HepG2 (cell line): ENCODE measurements around the gene TGFBRAP1. TPM values are rescaled to one million over a fixed set of nuclear protein-coding genes. Genes with fewer than 3 reads are reported as not detected.
A peak's percentile ranks its signal among the peaks of the same experiment; 100 is the strongest.

ENCODE experiments used
- ASH2L ChIP-seq: fragments of 300-600, 200-600 bp; sonication (generic); IDR thresholded peaks from 2 replicates; pipeline ENCODE4 v1.7.0; 2017; ENCODE audit warnings: low read depth, mild to moderate bottlenecking, moderate library complexity, mixed read lengths, low read length; ENCODE audit not compliant: insufficient read length
- FLYWCH1 ChIP-seq: sonication (generic); formaldehyde crosslinking; IDR thresholded peaks from 2 replicates; pipeline ENCODE4 v1.8.1; 2023; ENCODE audit warnings: mild to moderate bottlenecking, missing genetic modification reagents
- HOXA5 ChIP-seq: sonication (generic); formaldehyde crosslinking; IDR thresholded peaks from 2 replicates; pipeline ENCODE4 v1.4.0; 2020; ENCODE audit warnings: missing genetic modification reagents
- JUN ChIP-seq: sonication (generic); formaldehyde crosslinking; IDR thresholded peaks from 2 replicates; pipeline ENCODE4 v1.4.0; 2020; ENCODE audit warnings: mild to moderate bottlenecking, missing genetic modification reagents
- MEIS1 ChIP-seq: sonication (generic); formaldehyde crosslinking; IDR thresholded peaks from 2 replicates; pipeline ENCODE4 v1.9.0; 2021; ENCODE audit warnings: mild to moderate bottlenecking, missing genetic modification reagents, moderate library complexity, borderline replicate concordance
- PAX8 ChIP-seq: sonication (generic); formaldehyde crosslinking; IDR thresholded peaks from 2 replicates; pipeline ENCODE4 v1.8.0; 2022; ENCODE audit warnings: mild to moderate bottlenecking, missing genetic modification reagents, borderline replicate concordance
- POGZ ChIP-seq: sonication (generic); formaldehyde crosslinking; IDR thresholded peaks from 2 replicates; pipeline ENCODE4 v1.4.0; 2020; ENCODE audit warnings: mild to moderate bottlenecking, missing genetic modification reagents
- RBAK ChIP-seq: sonication (generic); formaldehyde crosslinking; IDR thresholded peaks from 2 replicates; pipeline ENCODE4 v1.5.1; 2020; ENCODE audit warnings: mild to moderate bottlenecking, missing genetic modification reagents
- SRY ChIP-seq: sonication (generic); formaldehyde crosslinking; IDR thresholded peaks from 2 replicates; pipeline ENCODE4 v1.8.0; 2022; ENCODE audit warnings: mild to moderate bottlenecking, missing genetic modification reagents
- YEATS4 ChIP-seq: sonication (generic); formaldehyde crosslinking; IDR thresholded peaks from 2 replicates; pipeline ENCODE4 v1.4.0; 2020; ENCODE audit warnings: missing genetic modification reagents, borderline replicate concordance
- ZNF629 ChIP-seq: sonication (generic); formaldehyde crosslinking; conservative IDR thresholded peaks from 2 replicates; pipeline ENCODE4 v1.5.0; 2020; ENCODE audit warnings: missing genetic modification reagents
- ZNF782 ChIP-seq: sonication (generic); formaldehyde crosslinking; IDR thresholded peaks from 2 replicates; pipeline ENCODE4 v1.4.0; 2020; ENCODE audit warnings: missing genetic modification reagents, mild to moderate bottlenecking, borderline replicate concordance
- polyA plus RNA-seq, 8 experiments: library from polyadenylated mRNA; depleted of rRNA in 3 of 8; stranded (reverse) in 7 of 8; unstranded in 1 of 8; fragments of >200 nt; fragmentation: Illumina TruSeq in 4 of 8; extraction: Trizol in 4 of 8; gene quantifications; 2 replicates each; pipeline versions ENCODE4 v1.2.1 to v1.2.3, GENCODE V29; 2011 to 2016; ENCODE audit warnings: low read depth in 4 of 8, missing spikeins in 1 of 8, mixed read lengths in 1 of 8; ENCODE audit not compliant: insufficient read depth in 1 of 8
- total RNA-seq, 5 experiments: library from RNA; depleted of rRNA; stranded (reverse); fragments of >200 nt; fragmentation: Illumina TruSeq; extraction: Trizol; gene quantifications; 2 replicates each; pipeline ENCODE4 v1.2.3, GENCODE V29; 2016; ENCODE audit warnings: low read depth in 1 of 5
- TF ChIP-seq, protein P1 (sequence below): sonication (generic); formaldehyde crosslinking; IDR thresholded peaks from 2 replicates; pipeline ENCODE4 v1.8.0; 2022; ENCODE audit warnings: mild to moderate bottlenecking, missing genetic modification reagents, moderate library complexity
- TF ChIP-seq, protein P2 (sequence below): sonication (generic); formaldehyde crosslinking; IDR thresholded peaks from 2 replicates; pipeline ENCODE4 v1.8.0; 2022; ENCODE audit warnings: mild to moderate bottlenecking, missing genetic modification reagents; ENCODE audit not compliant: insufficient replicate concordance
- TF ChIP-seq, protein P3 (sequence below): IDR thresholded peaks from 2 replicates; pipeline ENCODE4 v1.6.1; 2016; ENCODE audit warnings: low read depth, control low read depth
- TF ChIP-seq, protein P4 (sequence below): sonication (generic); formaldehyde crosslinking; IDR thresholded peaks from 2 replicates; pipeline ENCODE4 v1.5.1; 2020; ENCODE audit warnings: mild to moderate bottlenecking, missing genetic modification reagents, borderline replicate concordance

The TGFBRAP1 gene
- total and polyA plus RNA-seq, 2 of the 13 experiments (the other 11 are each of a cell fraction or from before 2014, with no cell fraction given): 12.7 to 22.9 TPM

DNA sequence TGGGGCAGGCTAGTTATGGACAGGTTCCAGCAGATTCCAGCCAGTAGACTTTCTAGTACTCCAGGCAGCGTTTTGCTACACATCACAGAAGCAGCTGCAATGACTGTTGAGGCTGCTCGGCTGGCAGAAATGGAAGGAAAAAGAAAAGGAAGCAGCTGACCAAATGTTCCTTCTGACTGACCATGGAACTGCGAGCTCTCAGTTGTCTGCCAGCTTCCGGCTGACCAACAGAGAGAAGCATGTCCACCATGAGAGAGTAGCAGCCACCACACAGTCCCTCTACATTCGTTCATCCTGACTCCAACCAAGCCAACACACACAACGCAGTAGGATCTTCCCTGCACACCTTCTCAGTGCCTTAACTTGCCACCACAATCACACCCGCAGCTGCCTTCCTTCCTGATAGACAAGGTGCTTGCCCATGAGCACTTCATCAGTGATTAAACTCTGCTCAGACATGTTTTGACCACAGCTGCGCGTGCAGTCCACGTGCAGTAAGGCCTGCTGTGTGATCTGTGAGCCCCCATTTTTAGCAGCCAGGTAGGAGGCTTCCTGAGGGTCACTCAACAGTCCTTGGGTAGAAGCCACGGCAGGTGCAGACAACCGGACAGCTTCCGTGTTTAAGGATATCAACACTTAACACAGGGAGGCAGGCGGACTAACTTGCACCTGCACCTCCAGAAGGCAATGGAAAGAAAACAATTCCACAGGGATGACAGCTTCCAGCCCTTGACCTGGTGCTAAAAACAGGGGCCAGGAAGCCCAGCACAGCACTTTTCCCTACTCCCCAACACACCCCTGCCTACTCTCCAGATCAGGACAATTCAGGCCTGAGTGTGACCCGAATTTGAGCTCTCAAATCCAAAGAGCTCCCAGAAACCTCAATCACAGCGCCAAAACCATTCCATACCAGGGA, 996 bp downstream of the TGFBRAP1 start (continued):
- TF ChIP-seq POGZ (CRISPR knock-in tag): 0 out of 2 replicates have a peak, but pooled peaks have one; percentile 10
- TF ChIP-seq MEIS1 (CRISPR knock-in tag): peak; percentile 79
- peak; percentile 50; the same call in 1 of the 2 replicates for TF ChIP-seq RBAK (CRISPR knock-in tag)
- peak; percentile 80 for TF ChIP-seq JUN (CRISPR knock-in tag)
- TF ChIP-seq, protein P1, sequence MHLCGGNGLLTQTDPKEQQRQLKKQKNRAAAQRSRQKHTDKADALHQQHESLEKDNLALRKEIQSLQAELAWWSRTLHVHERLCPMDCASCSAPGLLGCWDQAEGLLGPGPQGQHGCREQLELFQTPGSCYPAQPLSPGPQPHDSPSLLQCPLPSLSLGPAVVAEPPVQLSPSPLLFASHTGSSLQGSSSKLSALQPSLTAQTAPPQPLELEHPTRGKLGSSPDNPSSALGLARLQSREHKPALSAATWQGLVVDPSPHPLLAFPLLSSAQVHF (CRISPR knock-in tag): 0 out of 2 replicates have a peak, but pooled peaks have one; percentile 73
- TF ChIP-seq PAX8 (CRISPR knock-in tag): peak; percentile 89; the same call in 1 of the 2 replicates
- peak; percentile 90 for TF ChIP-seq YEATS4
- TF ChIP-seq, protein P2, sequence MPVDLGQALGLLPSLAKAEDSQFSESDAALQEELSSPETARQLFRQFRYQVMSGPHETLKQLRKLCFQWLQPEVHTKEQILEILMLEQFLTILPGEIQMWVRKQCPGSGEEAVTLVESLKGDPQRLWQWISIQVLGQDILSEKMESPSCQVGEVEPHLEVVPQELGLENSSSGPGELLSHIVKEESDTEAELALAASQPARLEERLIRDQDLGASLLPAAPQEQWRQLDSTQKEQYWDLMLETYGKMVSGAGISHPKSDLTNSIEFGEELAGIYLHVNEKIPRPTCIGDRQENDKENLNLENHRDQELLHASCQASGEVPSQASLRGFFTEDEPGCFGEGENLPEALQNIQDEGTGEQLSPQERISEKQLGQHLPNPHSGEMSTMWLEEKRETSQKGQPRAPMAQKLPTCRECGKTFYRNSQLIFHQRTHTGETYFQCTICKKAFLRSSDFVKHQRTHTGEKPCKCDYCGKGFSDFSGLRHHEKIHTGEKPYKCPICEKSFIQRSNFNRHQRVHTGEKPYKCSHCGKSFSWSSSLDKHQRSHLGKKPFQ: no peak
- TF ChIP-seq ASH2L: peak; percentile 24
- TF ChIP-seq SRY (CRISPR knock-in tag): peak; percentile 87; the same call in 1 of the 2 replicates
- TF ChIP-seq FLYWCH1: no peak
- TF ChIP-seq, protein P3, sequence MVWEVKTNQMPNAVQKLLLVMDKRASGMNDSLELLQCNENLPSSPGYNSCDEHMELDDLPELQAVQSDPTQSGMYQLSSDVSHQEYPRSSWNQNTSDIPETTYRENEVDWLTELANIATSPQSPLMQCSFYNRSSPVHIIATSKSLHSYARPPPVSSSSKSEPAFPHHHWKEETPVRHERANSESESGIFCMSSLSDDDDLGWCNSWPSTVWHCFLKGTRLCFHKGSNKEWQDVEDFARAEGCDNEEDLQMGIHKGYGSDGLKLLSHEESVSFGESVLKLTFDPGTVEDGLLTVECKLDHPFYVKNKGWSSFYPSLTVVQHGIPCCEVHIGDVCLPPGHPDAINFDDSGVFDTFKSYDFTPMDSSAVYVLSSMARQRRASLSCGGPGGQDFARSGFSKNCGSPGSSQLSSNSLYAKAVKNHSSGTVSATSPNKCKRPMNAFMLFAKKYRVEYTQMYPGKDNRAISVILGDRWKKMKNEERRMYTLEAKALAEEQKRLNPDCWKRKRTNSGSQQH: peak; percentile 57; the same call in 1 of the 2 replicates
- TF ChIP-seq, protein P4, sequence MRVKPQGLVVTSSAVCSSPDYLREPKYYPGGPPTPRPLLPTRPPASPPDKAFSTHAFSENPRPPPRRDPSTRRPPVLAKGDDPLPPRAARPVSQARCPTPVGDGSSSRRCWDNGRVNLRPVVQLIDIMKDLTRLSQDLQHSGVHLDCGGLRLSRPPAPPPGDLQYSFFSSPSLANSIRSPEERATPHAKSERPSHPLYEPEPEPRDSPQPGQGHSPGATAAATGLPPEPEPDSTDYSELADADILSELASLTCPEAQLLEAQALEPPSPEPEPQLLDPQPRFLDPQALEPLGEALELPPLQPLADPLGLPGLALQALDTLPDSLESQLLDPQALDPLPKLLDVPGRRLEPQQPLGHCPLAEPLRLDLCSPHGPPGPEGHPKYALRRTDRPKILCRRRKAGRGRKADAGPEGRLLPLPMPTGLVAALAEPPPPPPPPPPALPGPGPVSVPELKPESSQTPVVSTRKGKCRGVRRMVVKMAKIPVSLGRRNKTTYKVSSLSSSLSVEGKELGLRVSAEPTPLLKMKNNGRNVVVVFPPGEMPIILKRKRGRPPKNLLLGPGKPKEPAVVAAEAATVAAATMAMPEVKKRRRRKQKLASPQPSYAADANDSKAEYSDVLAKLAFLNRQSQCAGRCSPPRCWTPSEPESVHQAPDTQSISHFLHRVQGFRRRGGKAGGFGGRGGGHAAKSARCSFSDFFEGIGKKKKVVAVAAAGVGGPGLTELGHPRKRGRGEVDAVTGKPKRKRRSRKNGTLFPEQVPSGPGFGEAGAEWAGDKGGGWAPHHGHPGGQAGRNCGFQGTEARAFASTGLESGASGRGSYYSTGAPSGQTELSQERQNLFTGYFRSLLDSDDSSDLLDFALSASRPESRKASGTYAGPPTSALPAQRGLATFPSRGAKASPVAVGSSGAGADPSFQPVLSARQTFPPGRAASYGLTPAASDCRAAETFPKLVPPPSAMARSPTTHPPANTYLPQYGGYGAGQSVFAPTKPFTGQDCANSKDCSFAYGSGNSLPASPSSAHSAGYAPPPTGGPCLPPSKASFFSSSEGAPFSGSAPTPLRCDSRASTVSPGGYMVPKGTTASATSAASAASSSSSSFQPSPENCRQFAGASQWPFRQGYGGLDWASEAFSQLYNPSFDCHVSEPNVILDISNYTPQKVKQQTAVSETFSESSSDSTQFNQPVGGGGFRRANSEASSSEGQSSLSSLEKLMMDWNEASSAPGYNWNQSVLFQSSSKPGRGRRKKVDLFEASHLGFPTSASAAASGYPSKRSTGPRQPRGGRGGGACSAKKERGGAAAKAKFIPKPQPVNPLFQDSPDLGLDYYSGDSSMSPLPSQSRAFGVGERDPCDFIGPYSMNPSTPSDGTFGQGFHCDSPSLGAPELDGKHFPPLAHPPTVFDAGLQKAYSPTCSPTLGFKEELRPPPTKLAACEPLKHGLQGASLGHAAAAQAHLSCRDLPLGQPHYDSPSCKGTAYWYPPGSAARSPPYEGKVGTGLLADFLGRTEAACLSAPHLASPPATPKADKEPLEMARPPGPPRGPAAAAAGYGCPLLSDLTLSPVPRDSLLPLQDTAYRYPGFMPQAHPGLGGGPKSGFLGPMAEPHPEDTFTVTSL: no peak
- peak; percentile 87; the same call in 1 of the 2 replicates for TF ChIP-seq ZNF782 (CRISPR knock-in tag)
- 0 out of 2 replicates have a peak, but pooled peaks have one; percentile 34 for TF ChIP-seq HOXA5 (CRISPR knock-in tag)
- TF ChIP-seq ZNF629 (CRISPR knock-in tag): no peak; the same call in 1 of the 2 replicates
